ENCODE measurements around the gene TMEM176B.

DNA sequence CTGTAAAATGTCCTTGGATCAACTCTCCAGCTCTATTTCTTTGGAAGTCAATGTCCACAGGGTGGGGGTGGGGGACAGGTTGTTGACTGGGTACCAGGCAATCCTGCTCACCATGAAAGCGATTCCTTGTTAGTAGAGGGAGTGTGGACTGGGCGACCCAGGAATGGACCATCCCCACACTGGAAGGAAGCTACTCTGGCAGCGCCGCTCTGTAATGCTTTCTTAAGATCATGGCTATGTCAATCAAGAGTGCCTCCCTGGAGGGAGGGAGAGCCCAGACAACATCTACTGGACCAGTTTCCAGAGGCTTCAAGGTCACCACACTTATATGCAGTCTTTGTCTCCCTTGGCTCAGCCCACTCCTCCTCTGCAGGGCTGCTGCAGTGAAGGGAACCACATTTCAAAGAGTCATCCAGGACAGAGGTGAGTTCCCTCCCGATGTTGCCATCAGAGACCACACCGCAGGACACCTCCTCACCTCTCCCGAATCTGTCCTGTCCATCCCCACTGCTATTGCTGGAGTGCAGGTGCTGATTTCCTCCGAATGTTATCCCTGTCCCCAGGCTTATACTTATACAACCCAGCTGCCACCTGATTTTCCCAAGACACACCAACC, 56.0 kb downstream of the TMEM176B start:
- TF ChIP-seq, protein P1, sequence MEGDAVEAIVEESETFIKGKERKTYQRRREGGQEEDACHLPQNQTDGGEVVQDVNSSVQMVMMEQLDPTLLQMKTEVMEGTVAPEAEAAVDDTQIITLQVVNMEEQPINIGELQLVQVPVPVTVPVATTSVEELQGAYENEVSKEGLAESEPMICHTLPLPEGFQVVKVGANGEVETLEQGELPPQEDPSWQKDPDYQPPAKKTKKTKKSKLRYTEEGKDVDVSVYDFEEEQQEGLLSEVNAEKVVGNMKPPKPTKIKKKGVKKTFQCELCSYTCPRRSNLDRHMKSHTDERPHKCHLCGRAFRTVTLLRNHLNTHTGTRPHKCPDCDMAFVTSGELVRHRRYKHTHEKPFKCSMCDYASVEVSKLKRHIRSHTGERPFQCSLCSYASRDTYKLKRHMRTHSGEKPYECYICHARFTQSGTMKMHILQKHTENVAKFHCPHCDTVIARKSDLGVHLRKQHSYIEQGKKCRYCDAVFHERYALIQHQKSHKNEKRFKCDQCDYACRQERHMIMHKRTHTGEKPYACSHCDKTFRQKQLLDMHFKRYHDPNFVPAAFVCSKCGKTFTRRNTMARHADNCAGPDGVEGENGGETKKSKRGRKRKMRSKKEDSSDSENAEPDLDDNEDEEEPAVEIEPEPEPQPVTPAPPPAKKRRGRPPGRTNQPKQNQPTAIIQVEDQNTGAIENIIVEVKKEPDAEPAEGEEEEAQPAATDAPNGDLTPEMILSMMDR (conservative IDR thresholded peaks at IDR 0.05; ENCODE audit: low read length): no peak
- no peak for TF ChIP-seq EZH2phosphoT487 (IDR thresholded peaks at IDR 0.05; ENCODE audit: borderline replicate concordance)

Measured in Loucy (cell line).